DND-41 (cell line): Measurements from ENCODE around the gene DIAPH1.

Experiments used
- EZH2 ChIP-seq: IDR thresholded peaks from 3 replicates; pipeline ENCODE4 v1.6.1; 2012; ENCODE audit warnings: borderline replicate concordance, low read depth, mild to moderate bottlenecking, moderate library complexity, low read length, inconsistent platforms; ENCODE audit not compliant: severe bottlenecking
- TF ChIP-seq, protein P1 (sequence below): IDR thresholded peaks from 2 replicates; pipeline ENCODE4 v1.5.1; 2012; ENCODE audit warnings: borderline replicate concordance, low read length, moderate library complexity, mild to moderate bottlenecking; ENCODE audit not compliant: poor library complexity, severe bottlenecking; ENCODE audit errors: extremely low read depth

DNA sequence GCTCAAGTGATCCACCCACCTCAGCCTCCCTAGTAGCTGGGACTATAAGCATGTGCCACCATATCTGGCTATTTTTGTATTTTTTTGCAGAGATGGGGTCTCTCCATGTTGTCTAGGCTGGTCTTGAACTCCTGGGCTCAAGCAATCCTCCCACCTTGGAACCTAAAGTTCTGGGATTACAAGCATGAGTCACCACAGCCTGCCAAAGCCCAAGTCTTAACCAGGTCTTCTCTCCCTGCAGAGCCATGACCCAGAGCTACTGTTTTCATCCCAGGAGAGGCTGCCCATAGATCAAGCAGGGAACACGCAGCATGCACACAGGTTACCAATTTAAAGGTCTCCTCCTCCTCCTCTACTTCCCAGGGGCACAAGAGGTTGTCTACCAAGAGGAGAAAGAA, 100.2 kb downstream of the DIAPH1 start:
- TF ChIP-seq, protein P1, sequence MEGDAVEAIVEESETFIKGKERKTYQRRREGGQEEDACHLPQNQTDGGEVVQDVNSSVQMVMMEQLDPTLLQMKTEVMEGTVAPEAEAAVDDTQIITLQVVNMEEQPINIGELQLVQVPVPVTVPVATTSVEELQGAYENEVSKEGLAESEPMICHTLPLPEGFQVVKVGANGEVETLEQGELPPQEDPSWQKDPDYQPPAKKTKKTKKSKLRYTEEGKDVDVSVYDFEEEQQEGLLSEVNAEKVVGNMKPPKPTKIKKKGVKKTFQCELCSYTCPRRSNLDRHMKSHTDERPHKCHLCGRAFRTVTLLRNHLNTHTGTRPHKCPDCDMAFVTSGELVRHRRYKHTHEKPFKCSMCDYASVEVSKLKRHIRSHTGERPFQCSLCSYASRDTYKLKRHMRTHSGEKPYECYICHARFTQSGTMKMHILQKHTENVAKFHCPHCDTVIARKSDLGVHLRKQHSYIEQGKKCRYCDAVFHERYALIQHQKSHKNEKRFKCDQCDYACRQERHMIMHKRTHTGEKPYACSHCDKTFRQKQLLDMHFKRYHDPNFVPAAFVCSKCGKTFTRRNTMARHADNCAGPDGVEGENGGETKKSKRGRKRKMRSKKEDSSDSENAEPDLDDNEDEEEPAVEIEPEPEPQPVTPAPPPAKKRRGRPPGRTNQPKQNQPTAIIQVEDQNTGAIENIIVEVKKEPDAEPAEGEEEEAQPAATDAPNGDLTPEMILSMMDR, result no peak
- TF ChIP-seq EZH2, result no peak
